Measurements from ENCODE around the gene GRAMD1B.

Gene GRAMD1B

GRCh38 chr11:123483058-123483457 is 53.0 kb downstream of the GRAMD1B start:
- DNase-seq: no peak
- H3K4me1 ChIP-seq: peaks cover 4% of the 10 kb centered on the region; the same call in 1 of the 2 replicates

GRCh38 chr11:123483466-123483865 is 53.4 kb downstream of the GRAMD1B start:
- H3K4me3 ChIP-seq (ENCODE audit: low read depth, low read length): no peak overlapping the region
- no peak for TF ChIP-seq CTCF (IDR thresholded peaks at IDR 0.05; ENCODE audit: low read depth, low read length)
- no peaks in the 10 kb centered on the region for H3K27me3 ChIP-seq
- H3K36me3 ChIP-seq: no peaks in the 10 kb centered on the region
- H3K9me3 ChIP-seq: no peaks in the 10 kb centered on the region
- no peak for DNase-seq
- peaks cover 4% of the 10 kb centered on the region; the same call in 1 of the 2 replicates for H3K4me1 ChIP-seq

More at GRCh38 chr11:123483058-123483457, 53.0 kb downstream of the GRAMD1B start:
- TF ChIP-seq CTCF (IDR thresholded peaks at IDR 0.05; ENCODE audit: low read depth, low read length): no peak
- Histone ChIP-seq H3K27me3 (no peaks in the 10 kb centered on the region), H3K36me3 (no peaks in the 10 kb centered on the region), H3K9me3 (no peaks in the 10 kb centered on the region), H3K4me3 (ENCODE audit: low read depth, low read length) (no peak overlapping the region)

- Histone ChIP-seq H3K36me3 (no peaks in the 10 kb centered on the region), H3K4me3 (ENCODE audit: low read depth, low read length) (no peak overlapping the region), H3K27me3 (no peaks in the 10 kb centered on the region), H3K9me3 (no peaks in the 10 kb centered on the region), H3K4me1 (no peaks in the 10 kb centered on the region)
- TF ChIP-seq CTCF (IDR thresholded peaks at IDR 0.05; ENCODE audit: low read depth, low read length): no peak
- no peak for DNase-seq
Measured at GRCh38 chr11:123484448-123484847, 54.4 kb downstream of the GRAMD1B start.

GRCh38 chr11:123487157-123487744 is 57.2 kb downstream of the GRAMD1B start:
- Histone ChIP-seq H3K4me1 (no peaks in the 10 kb centered on the region), H3K27me3 (no peaks in the 10 kb centered on the region), H3K9me3 (no peaks in the 10 kb centered on the region), H3K36me3 (no peaks in the 10 kb centered on the region), H3K4me3 (ENCODE audit: low read depth, low read length) (no peak overlapping the region)
- no peak for DNase-seq
- no peak for TF ChIP-seq CTCF (IDR thresholded peaks at IDR 0.05; ENCODE audit: low read depth, low read length)

GRCh38 chr11:123490527-123490926 is 60.5 kb downstream of the GRAMD1B start:
- peak; percentile 14; the same call in 1 of the 2 replicates for TF ChIP-seq CTCF (IDR thresholded peaks at IDR 0.05; ENCODE audit: low read depth, low read length)
- no peaks in the 10 kb centered on the region for H3K27me3 ChIP-seq
- no peaks in the 10 kb centered on the region for H3K36me3 ChIP-seq
- DNase-seq: no peak
- H3K9me3 ChIP-seq: no peaks in the 10 kb centered on the region
- no peak overlapping the region for H3K4me3 ChIP-seq (ENCODE audit: low read depth, low read length)
- no peaks in the 10 kb centered on the region for H3K4me1 ChIP-seq

- Histone ChIP-seq H3K9me3 (no peaks in the 10 kb centered on the region), H3K27me3 (no peaks in the 10 kb centered on the region), H3K36me3 (no peaks in the 10 kb centered on the region), H3K4me3 (ENCODE audit: low read depth, low read length) (no peak overlapping the region), H3K4me1 (no peaks in the 10 kb centered on the region)
- DNase-seq: no peak
- no peak for TF ChIP-seq CTCF (IDR thresholded peaks at IDR 0.05; ENCODE audit: low read depth, low read length)
Measured at GRCh38 chr11:123491241-123491640, 61.2 kb downstream of the GRAMD1B start.
